HG03354 (cell line): ENCODE results near the gene CTXN1.

ENCODE experiments used
- ATAC-seq: cut with Tn5 transposase; IDR thresholded peaks from one replicate; pipeline ENCODE4 v1.9.1; 2021; ENCODE audit warnings: mild to moderate bottlenecking; ENCODE audit not compliant: unreplicated experiment, poor library complexity, severe bottlenecking

CTXN1 gene

DNA sequence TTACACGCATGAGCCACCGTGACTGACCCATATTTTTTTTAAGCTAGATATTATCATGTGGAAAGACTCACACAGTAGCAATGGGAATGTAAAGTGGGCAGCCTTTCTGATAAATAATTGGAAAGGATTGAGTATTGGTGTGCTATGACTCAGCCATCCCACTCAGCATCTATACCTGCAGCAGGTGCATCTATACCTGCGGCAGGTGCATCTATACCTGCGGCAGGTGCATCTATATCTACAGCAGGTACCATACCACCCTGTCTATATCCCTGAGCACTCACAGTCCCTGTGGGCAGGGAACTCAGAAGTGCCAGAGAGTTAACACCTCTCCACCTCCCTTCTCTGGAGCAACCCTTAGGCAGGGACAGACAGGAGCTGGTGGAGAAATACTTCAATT lies 42.8 kb downstream of the CTXN1 start:
- no peak for ATAC-seq

DNA sequence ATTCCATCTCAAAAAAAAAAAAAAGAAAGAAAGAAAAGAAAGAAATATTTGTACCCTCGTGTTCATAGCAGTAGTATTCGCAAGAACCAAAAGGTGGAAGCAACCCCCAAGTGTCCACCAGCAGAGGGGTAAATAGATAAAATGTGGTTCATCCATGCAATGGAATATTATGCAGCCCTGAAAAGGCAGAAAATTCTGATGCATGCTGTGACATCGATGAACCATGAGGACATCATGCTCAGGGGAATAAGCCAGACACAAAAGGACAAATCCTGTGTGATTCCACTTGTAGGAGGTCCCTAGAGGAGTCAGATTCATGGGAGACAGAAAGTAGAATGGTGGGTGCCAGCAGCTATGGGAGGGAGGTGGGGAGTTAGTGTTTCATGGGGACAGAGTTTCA lies 44.0 kb downstream of the CTXN1 start:
- ATAC-seq, result no peak

DNA sequence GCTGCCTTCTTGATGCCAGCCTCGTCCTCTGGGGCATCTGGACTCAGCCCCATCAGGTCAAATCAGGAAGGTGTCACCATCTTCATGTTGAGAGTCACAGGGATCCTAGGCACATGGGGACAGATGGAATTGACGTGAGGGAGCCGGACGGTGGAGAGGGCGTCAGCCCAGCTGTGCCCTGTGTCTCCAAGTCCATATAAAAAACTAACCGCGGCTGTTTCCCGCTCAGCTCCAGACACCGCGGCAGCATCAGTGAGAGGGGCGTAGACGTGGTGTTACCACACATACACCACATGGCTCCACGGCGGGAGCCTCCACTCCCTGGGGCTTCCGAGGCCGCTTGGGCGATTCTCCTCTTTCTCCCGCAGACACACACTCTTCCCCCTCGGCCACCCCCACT lies 46.1 kb downstream of the CTXN1 start:
- ATAC-seq, result no peak

DNA sequence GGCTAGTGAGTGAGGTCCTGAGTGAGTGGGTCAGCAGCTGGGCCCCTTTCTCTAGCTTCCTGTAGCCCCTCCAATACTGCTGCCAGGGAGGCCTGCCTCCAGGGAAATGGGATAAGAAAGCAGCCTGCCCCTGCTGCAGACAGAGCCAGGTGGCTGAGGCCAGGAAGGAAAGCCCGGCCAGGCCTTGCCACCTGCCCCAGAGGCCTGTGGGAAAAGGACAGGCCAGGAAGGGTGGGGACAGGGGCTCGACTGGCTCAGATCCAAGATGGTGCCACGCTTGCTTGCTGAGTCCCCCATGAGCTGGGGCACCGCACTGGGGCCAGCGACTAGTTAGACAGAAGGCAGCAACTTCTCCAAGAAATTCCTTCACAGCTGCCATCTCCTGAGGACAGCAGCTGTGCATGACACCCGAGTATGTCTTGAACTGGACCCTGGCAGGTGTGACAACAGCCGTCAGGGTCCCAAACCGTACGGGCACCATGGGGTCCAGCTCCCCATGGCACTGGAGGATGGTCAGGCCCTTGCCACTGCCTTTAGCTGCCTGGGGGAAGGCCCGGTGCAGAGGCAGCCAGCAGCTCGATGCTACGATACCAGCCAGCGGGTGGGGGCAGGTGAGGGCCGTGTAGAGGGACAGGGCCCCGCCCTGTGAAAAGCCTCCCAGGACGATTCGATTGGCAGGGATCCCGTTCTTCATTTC lies 46.7 kb downstream of the CTXN1 start:
- no peak for ATAC-seq

DNA sequence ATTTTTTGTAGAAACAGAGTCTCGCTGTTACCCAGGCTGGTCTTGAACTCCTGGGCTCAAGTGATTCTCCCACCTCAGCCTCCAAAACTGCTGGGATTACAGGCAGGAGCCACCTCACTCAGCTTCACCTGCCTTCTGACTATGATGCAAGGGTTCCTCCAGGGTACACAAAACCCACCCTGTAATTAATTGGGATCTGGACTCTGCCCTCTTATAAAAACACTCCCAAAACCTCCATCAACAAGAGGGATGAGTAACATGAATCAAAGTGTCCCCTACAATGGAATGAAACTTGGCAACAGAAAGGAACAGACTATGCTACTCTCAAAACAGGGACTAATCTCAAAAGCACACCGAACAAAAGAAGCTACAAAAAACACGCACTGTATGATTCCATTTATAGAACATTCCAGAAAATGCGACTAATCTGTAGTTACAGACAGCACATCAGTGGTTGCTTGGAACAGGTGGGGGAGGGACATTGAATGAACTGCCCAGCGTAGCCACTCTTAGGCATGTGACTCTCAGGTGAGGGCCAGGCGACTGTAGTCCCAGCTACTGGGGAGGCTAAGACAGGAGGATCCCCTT lies 48.6 kb downstream of the CTXN1 start:
- ATAC-seq, result no peak

DNA sequence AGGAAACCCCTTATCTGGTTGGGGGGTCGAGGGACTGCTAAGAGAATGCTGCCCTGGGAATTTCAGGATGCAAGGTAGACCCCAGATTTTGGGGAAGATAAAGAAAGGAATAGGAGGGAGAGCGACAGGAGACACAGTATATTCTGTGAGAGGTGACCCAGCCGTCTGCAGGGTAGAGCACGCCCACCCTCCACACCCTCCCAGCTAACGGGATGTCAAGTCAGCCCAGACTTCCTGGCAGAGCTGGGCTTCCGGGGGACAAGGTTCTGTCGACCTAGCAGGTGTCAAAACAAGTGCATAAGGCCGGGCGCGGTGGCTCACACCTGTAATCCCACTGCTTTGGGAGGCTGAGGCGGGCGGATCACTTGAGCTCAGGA lies 51.0 kb downstream of the CTXN1 start:
- no peak for ATAC-seq
